SK-N-SH (cell line): ENCODE results near the gene HIPK2.

Source experiments
- EP300 ChIP-seq, 2 experiments: IDR thresholded peaks; 2 replicates each; pipeline versions ENCODE4 v1.4.0 to v1.6.1; 2012; ENCODE audit warnings: borderline replicate concordance in 1 of 2, low read depth in 1 of 2, low read length in 1 of 2
- FOXJ3 ChIP-seq: sonication (generic); formaldehyde crosslinking; IDR thresholded peaks from 2 replicates; pipeline ENCODE4 v1.5.1; 2020; ENCODE audit warnings: mild to moderate bottlenecking, missing genetic modification reagents
- TF ChIP-seq, protein P1 (sequence below): fragments of 200-600 bp; sonication (generic); IDR thresholded peaks from 2 replicates; pipeline ENCODE4 v1.6.1; 2017; ENCODE audit warnings: antibody characterized with exemption, mild to moderate bottlenecking, moderate library complexity

DNA sequence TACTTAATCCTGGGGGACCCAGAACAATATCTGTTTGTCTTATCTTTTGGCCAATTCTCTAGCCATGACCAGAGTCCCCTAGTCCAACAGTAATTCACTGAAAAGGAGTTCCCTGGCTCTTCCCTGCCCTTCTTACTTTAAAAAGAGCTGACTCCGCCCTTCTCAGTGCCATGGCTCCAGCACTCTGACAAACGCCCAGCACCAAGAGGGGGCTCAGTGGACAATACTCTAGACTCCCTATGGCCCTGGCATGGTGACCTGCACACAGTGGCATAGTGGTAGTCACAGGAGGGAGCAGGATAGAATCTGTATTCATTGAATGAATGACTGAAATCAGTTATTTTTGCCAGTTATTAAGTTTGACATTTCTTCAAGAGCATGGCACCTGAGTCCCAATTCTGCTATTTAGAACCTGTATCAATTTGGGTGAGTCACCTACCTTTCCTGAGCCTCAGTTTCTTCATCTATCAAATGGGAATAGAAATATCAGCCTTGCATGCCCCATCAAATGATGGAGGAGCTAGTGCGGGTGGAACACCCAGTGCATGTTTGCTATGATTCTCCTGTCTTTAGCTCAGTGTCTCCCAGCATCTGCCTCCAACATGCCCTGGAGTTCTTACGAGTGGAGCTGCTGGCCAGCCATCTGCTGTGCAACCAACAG lies 184.9 kb downstream of the HIPK2 start:
- TF ChIP-seq EP300 (IDR thresholded peaks at IDR 0.05; ENCODE audit: borderline replicate concordance in 1 of 2, low read depth in 1 of 2, low read length in 1 of 2) (no peak), FOXJ3 (no peak)
- TF ChIP-seq, protein P1, sequence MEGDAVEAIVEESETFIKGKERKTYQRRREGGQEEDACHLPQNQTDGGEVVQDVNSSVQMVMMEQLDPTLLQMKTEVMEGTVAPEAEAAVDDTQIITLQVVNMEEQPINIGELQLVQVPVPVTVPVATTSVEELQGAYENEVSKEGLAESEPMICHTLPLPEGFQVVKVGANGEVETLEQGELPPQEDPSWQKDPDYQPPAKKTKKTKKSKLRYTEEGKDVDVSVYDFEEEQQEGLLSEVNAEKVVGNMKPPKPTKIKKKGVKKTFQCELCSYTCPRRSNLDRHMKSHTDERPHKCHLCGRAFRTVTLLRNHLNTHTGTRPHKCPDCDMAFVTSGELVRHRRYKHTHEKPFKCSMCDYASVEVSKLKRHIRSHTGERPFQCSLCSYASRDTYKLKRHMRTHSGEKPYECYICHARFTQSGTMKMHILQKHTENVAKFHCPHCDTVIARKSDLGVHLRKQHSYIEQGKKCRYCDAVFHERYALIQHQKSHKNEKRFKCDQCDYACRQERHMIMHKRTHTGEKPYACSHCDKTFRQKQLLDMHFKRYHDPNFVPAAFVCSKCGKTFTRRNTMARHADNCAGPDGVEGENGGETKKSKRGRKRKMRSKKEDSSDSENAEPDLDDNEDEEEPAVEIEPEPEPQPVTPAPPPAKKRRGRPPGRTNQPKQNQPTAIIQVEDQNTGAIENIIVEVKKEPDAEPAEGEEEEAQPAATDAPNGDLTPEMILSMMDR, result no peak
